ENCODE data around the gene ZFR2. TPM values are rescaled to one million over a fixed set of nuclear protein-coding genes. Genes with fewer than 3 reads are reported as not detected.

ZFR2 gene
- under 1 TPM; 0.73 to 0.82 TPM for total RNA-seq
- 0.97 TPM for polyA plus RNA-seq (2013, experiment 1 of 2)
- polyA plus RNA-seq (2013, experiment 2 of 2): 1.3 TPM
- total RNA-seq: 0 to 3.5 (median 0.70) reads per million in 172 experiments

DNA sequence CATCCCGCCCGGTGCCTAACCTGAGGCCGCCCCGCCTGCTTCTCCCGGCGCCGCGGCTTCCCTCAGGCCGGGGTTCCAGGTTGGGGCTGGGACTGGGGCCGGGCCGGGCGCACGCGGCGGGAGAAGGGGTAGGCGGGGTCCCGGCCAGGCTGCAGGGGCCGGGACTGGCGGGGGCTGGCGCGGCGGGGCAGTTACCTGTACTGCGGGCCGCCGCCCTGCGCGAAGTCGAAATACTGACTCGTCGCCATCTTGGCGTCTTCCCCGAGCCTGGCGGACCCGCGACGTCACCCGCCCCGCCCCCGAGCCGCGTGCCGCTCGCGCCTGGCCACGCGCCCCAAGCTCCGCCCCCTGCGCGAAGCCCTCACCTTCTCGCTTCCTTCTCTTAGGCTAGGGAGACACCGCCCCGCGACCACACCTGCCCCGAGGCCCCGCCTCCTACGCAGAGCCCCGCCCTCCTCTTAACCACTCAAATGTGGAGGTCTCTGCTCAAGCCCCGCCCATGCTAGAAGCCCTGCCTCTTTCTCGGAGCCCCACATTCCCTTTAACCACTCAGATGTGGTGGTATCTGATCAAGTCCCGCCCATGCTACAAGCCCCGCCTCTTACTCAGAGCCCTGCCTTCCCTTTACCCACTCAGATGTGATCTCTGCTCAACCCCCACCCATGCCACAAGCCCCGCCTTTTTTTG lies at the start of gene ZFR2:
ZFR2 (minus strand) TSS at position 269 of the 687 bp plus-strand sequence; CDS start at position 248, 21 bp downstream.
- CTCF ChIA-PET: no interaction called here
- Mint-ChIP-seq H3K27ac (no peak within 1 kb of the TSS), H3K36me3 (ENCODE audit: low read depth) (no peaks in the 10 kb centered on the region)

DNA sequence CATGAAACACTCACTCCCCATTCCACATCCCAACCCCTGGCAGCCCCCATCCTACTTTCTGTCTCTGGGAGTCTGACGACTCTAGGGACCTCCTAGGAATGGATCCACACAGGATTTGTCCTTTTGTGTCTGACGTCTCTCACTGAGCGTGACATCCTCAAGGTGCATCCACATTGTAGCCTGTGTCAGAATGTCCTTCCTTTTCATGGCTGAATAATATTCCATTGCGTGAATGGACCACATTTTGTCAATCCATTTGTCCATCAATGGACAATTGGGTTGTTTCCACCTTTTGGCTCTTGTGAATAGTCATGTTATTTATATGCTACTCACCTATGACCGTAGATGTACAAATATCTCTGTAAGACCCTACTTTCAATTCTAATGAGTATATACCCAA lies 47.2 kb upstream of the ZFR2 start:
- Histone ChIP-seq H3K4me3 (ENCODE audit: low read length) (no peak overlapping the region), H3K36me3 (ENCODE audit: insufficient read depth, low read length) (no peaks in the 10 kb centered on the region), H3K27ac (ENCODE audit: low read depth in 1 of 2, low read length in 2 of 2) (no peak overlapping the region), H3K9me3 (ENCODE audit: control insufficient read depth in 1 of 2, insufficient read depth in 1 of 2, low read length in 2 of 2) (peaks cover 0 to 18% of the 10 kb centered on the region in 2 experiments), H3K4me1 (ENCODE audit: insufficient read depth, low read length) (no peaks in the 10 kb centered on the region), H3K27me3 (ENCODE audit: control insufficient read depth in 1 of 2, insufficient read depth in 2 of 2, low read length in 2 of 2) (no peaks in the 10 kb centered on the region)
- Mint-ChIP-seq H3K4me3 (no peak overlapping the region), H3K4me1 (ENCODE audit: low read depth) (no peaks in the 10 kb centered on the region), H3K27ac (no peak overlapping the region), H3K36me3 (ENCODE audit: low read depth) (no peaks in the 10 kb centered on the region), H3K9me3 (no peaks in the 10 kb centered on the region), H3K27me3 (peaks cover 3% of the 10 kb centered on the region)
- ChIA-PET POLR2A (no interaction called here), CTCF (no interaction called here)
- TF ChIP-seq, protein P1, sequence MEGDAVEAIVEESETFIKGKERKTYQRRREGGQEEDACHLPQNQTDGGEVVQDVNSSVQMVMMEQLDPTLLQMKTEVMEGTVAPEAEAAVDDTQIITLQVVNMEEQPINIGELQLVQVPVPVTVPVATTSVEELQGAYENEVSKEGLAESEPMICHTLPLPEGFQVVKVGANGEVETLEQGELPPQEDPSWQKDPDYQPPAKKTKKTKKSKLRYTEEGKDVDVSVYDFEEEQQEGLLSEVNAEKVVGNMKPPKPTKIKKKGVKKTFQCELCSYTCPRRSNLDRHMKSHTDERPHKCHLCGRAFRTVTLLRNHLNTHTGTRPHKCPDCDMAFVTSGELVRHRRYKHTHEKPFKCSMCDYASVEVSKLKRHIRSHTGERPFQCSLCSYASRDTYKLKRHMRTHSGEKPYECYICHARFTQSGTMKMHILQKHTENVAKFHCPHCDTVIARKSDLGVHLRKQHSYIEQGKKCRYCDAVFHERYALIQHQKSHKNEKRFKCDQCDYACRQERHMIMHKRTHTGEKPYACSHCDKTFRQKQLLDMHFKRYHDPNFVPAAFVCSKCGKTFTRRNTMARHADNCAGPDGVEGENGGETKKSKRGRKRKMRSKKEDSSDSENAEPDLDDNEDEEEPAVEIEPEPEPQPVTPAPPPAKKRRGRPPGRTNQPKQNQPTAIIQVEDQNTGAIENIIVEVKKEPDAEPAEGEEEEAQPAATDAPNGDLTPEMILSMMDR (IDR thresholded peaks at IDR 0.05): no peak
- ATAC-seq (ENCODE audit: poor library complexity) (no peak), DNase-seq (no peak)
- intact Hi-C loops (cut with DNase I, micrococcal nuclease): no loop called here

More for the DNA sequence above, at the start of gene ZFR2:
- Histone ChIP-seq H3K27me3 (ENCODE audit: control insufficient read depth in 1 of 2, insufficient read depth in 2 of 2, low read length in 2 of 2) (peaks cover 29 to 42% of the 10 kb centered on the region in 2 experiments), H3K4me1 (ENCODE audit: insufficient read depth, low read length) (peaks cover 9% of the 10 kb centered on the region), H3K4me3 (ENCODE audit: low read length) (no peak within 1 kb of the TSS), H3K36me3 (ENCODE audit: insufficient read depth, low read length) (no peaks in the 10 kb centered on the region), H3K27ac (ENCODE audit: low read depth in 1 of 2, low read length in 2 of 2) (no peak within 1 kb of the TSS), H3K9me3 (ENCODE audit: control insufficient read depth in 1 of 2, insufficient read depth in 1 of 2, low read length in 2 of 2) (peaks cover 5 to 11% of the 10 kb centered on the region in 2 experiments)
- peaks cover 57% of the 10 kb centered on the region for H3K27me3 Mint-ChIP-seq
- DNase-seq (peak in 10 of 14 experiments; percentile 8 to 63 (median 18)), ATAC-seq (ENCODE audit: poor library complexity) (peak; percentile 56)
- intact Hi-C loops (cut with DNase I, micrococcal nuclease): no loop called here
- POLR2A ChIA-PET: no interaction called here
- peak within 1 kb of the TSS; percentile 25 for H3K4me3 Mint-ChIP-seq
- H3K4me1 Mint-ChIP-seq (ENCODE audit: low read depth): peaks cover 6% of the 10 kb centered on the region
- H3K9me3 Mint-ChIP-seq: no peaks in the 10 kb centered on the region
- TF ChIP-seq, protein P1 (IDR thresholded peaks at IDR 0.05): no peak

DNA sequence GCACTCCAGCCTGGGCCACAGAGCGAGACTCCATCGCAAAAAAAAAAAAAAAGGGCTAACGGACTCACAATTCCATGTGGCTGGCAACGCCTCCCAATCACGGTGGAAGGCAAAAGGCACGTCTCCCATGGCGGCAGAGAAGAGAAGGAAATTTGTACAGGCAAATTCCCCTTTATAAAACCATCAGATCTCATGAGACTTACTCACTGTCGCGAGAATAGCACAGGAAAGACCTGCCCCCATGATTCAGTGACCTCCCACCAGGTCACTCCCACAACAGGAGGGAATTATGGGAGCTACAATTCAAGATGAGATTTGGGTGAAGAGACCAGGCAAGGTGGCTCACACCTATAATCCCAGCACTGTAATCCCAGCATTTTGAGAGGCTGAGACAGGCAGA lies 45.4 kb upstream of the ZFR2 start:
- ChIA-PET CTCF (no interaction called here), POLR2A (no interaction called here)
- Histone ChIP-seq H3K36me3 (ENCODE audit: insufficient read depth, low read length) (no peaks in the 10 kb centered on the region), H3K27ac (ENCODE audit: low read depth in 1 of 2, low read length in 2 of 2) (no peak overlapping the region), H3K9me3 (ENCODE audit: control insufficient read depth in 1 of 2, insufficient read depth in 1 of 2, low read length in 2 of 2) (peaks cover 5 to 27% of the 10 kb centered on the region in 2 experiments), H3K27me3 (ENCODE audit: control insufficient read depth in 1 of 2, insufficient read depth in 2 of 2, low read length in 2 of 2) (no peaks in the 10 kb centered on the region), H3K4me3 (ENCODE audit: low read length) (no peak overlapping the region), H3K4me1 (ENCODE audit: insufficient read depth, low read length) (no peaks in the 10 kb centered on the region)
- intact Hi-C loops (cut with DNase I, micrococcal nuclease): no loop called here
- Mint-ChIP-seq H3K36me3 (ENCODE audit: low read depth) (no peaks in the 10 kb centered on the region), H3K4me1 (ENCODE audit: low read depth) (no peaks in the 10 kb centered on the region), H3K9me3 (no peaks in the 10 kb centered on the region), H3K27ac (no peak overlapping the region), H3K4me3 (no peak overlapping the region), H3K27me3 (peaks cover 3% of the 10 kb centered on the region)
- DNase-seq: no peak
- TF ChIP-seq, protein P1 (IDR thresholded peaks at IDR 0.05): no peak
- ATAC-seq (ENCODE audit: poor library complexity): no peak
